SK-N-SH treated with all-trans-retinoic acid at 6 μM for 48 hours (cell line): ENCODE measurements around the gene AFAP1.

ENCODE experiments used
- ATAC-seq: fragments of 200-7000 bp; cut with Tn5 transposase; 3 replicates; pipeline ENCODE4 v1.9.1; 2020; ENCODE audit warnings: mild to moderate bottlenecking, moderate library complexity
- ARNTL ChIP-seq: fragments of 450-650 bp; formaldehyde crosslinking; IDR thresholded peaks from 2 replicates; pipeline ENCODE4 v1.5.0; 2020; ENCODE audit warnings: low read depth, mild to moderate bottlenecking, moderate library complexity, borderline replicate concordance
- BACH2 ChIP-seq: fragments of 250-450 bp; sonication (Bioruptor Pico); IDR thresholded peaks from 2 replicates; pipeline ENCODE4 v1.9.0; 2021; ENCODE audit warnings: mild to moderate bottlenecking, borderline replicate concordance
- CSDC2 ChIP-seq: fragments of 250-450 bp; sonication (Bioruptor Pico); IDR thresholded peaks from 2 replicates; pipeline ENCODE4 v1.5.0; 2020; ENCODE audit warnings: mild to moderate bottlenecking, moderate library complexity
- ESRRG ChIP-seq: fragments of 250-450 bp; sonication (Bioruptor Pico); IDR thresholded peaks from 2 replicates; pipeline ENCODE4 v1.6.1; 2021; ENCODE audit warnings: mild to moderate bottlenecking
- GLIS3 ChIP-seq: fragments of 250-450 bp; sonication (Bioruptor Pico); IDR thresholded peaks from 2 replicates; pipeline ENCODE4 v1.5.0; 2020; ENCODE audit warnings: mild to moderate bottlenecking, moderate library complexity
- ISL1 ChIP-seq: fragments of 250-450 bp; sonication (Bioruptor Pico); IDR thresholded peaks from 2 replicates; pipeline ENCODE4 v2.1.2; 2022; ENCODE audit warnings: mild to moderate bottlenecking, moderate library complexity
- PPARA ChIP-seq: fragments of 250-450 bp; sonication (Bioruptor Pico); IDR thresholded peaks from 2 replicates; pipeline ENCODE4 v1.5.0; 2020; ENCODE audit warnings: mild to moderate bottlenecking, borderline replicate concordance
- RARB ChIP-seq: fragments of 250-450 bp; sonication (Bioruptor Pico); IDR thresholded peaks from 2 replicates; pipeline ENCODE4 v1.8.0; 2021; ENCODE audit warnings: mild to moderate bottlenecking, moderate library complexity
- TCF4 ChIP-seq: fragments of 250-450 bp; sonication (Bioruptor Pico); IDR thresholded peaks from 2 replicates; pipeline ENCODE4 v1.8.0; 2021; ENCODE audit warnings: mild to moderate bottlenecking, moderate library complexity, borderline replicate concordance
- TOX ChIP-seq: fragments of 250-450 bp; sonication (Bioruptor Pico); IDR thresholded peaks from 2 replicates; pipeline ENCODE4 v1.8.0; 2021; ENCODE audit warnings: mild to moderate bottlenecking, moderate library complexity, borderline replicate concordance
- ZC3H10 ChIP-seq: fragments of 250-450 bp; sonication (Bioruptor Pico); IDR thresholded peaks from 2 replicates; pipeline ENCODE4 v1.5.1; 2021; ENCODE audit warnings: mild to moderate bottlenecking, moderate library complexity
- ZFP3 ChIP-seq: fragments of 250-450 bp; sonication (Bioruptor Pico); IDR thresholded peaks from 2 replicates; pipeline ENCODE4 v1.5.0; 2020; ENCODE audit warnings: mild to moderate bottlenecking, moderate library complexity
- ZFP30 ChIP-seq: fragments of 450-650 bp; formaldehyde crosslinking; IDR thresholded peaks from 2 replicates; pipeline ENCODE4 v1.5.0; 2022; ENCODE audit warnings: mild to moderate bottlenecking, moderate library complexity
- ZNF565 ChIP-seq: fragments of 450-650 bp; formaldehyde crosslinking; conservative IDR thresholded peaks from 2 replicates; pipeline ENCODE4 v1.5.0; 2020; ENCODE audit warnings: low read depth, mild to moderate bottlenecking, moderate library complexity
- ZNF70 ChIP-seq: fragments of 450-650 bp; formaldehyde crosslinking; IDR thresholded peaks from 2 replicates; pipeline ENCODE4 v1.5.0; 2020; ENCODE audit warnings: mild to moderate bottlenecking, moderate library complexity
- TF ChIP-seq, protein P1 (sequence below): fragments of 250-450 bp; sonication (Bioruptor Pico); IDR thresholded peaks from 2 replicates; pipeline ENCODE4 v1.5.1; 2020; ENCODE audit warnings: low read depth, mild to moderate bottlenecking, moderate library complexity
- TF ChIP-seq, protein P2 (sequence below): fragments of 250-450 bp; sonication (Bioruptor Pico); IDR thresholded peaks from 2 replicates; pipeline ENCODE4 v1.8.0; 2021; ENCODE audit warnings: low read depth, mild to moderate bottlenecking, moderate library complexity, borderline replicate concordance
- TF ChIP-seq, protein P3 (sequence below): fragments of 250-450 bp; sonication (Bioruptor Pico); IDR thresholded peaks from 2 replicates; pipeline ENCODE4 v1.8.0; 2020; ENCODE audit warnings: mild to moderate bottlenecking, moderate library complexity, borderline replicate concordance
- TF ChIP-seq, protein P4 (sequence below): fragments of 250-450 bp; sonication (Bioruptor Pico); IDR thresholded peaks from 2 replicates; pipeline ENCODE4 v1.5.1; 2021; ENCODE audit warnings: mild to moderate bottlenecking, moderate library complexity
- TF ChIP-seq, protein P5 (sequence below): fragments of 250-450 bp; sonication (Bioruptor Pico); IDR thresholded peaks from 2 replicates; pipeline ENCODE4 v1.5.0; 2020; ENCODE audit warnings: mild to moderate bottlenecking, moderate library complexity

Gene AFAP1

GRCh38 chr4:7812231-7812857, 127.3 kb downstream of the AFAP1 start (continued):
- TF ChIP-seq, protein P1, sequence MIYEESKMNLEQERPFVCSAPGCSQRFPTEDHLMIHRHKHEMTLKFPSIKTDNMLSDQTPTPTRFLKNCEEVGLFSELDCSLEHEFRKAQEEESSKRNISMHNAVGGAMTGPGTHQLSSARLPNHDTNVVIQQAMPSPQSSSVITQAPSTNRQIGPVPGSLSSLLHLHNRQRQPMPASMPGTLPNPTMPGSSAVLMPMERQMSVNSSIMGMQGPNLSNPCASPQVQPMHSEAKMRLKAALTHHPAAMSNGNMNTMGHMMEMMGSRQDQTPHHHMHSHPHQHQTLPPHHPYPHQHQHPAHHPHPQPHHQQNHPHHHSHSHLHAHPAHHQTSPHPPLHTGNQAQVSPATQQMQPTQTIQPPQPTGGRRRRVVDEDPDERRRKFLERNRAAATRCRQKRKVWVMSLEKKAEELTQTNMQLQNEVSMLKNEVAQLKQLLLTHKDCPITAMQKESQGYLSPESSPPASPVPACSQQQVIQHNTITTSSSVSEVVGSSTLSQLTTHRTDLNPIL (CRISPR knock-in tag), result no peak
- TF ChIP-seq RARB (no peak), ZC3H10 (CRISPR knock-in tag) (no peak), ZNF70 (CRISPR knock-in tag) (no peak), TCF4 (CRISPR knock-in tag) (no peak), ZNF565 (CRISPR knock-in tag) (no peak), ESRRG (no peak), TOX (CRISPR knock-in tag) (no peak)

GRCh38 chr4:7811536-7812191, 128.0 kb downstream of the AFAP1 start:
- ATAC-seq, result no peak
- TF ChIP-seq ZFP3 (no peak), ZNF565 (CRISPR knock-in tag) (no peak), CSDC2 (CRISPR knock-in tag) (no peak), ISL1 (CRISPR knock-in tag) (no peak), RARB (no peak), ARNTL (CRISPR knock-in tag) (no peak), ZC3H10 (CRISPR knock-in tag) (no peak), GLIS3 (no peak), TOX (CRISPR knock-in tag) (no peak), PPARA (CRISPR knock-in tag) (no peak), ZNF70 (CRISPR knock-in tag) (no peak), ESRRG (no peak), TCF4 (CRISPR knock-in tag) (no peak), BACH2 (CRISPR knock-in tag) (no peak), ZFP30 (no peak)
- TF ChIP-seq, protein P2, sequence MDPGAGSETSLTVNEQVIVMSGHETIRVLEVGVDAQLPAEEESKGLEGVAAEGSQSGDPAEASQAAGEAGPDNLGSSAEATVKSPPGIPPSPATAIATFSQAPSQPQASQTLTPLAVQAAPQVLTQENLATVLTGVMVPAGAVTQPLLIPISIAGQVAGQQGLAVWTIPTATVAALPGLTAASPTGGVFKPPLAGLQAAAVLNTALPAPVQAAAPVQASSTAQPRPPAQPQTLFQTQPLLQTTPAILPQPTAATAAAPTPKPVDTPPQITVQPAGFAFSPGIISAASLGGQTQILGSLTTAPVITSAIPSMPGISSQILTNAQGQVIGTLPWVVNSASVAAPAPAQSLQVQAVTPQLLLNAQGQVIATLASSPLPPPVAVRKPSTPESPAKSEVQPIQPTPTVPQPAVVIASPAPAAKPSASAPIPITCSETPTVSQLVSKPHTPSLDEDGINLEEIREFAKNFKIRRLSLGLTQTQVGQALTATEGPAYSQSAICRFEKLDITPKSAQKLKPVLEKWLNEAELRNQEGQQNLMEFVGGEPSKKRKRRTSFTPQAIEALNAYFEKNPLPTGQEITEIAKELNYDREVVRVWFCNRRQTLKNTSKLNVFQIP (CRISPR knock-in tag), result no peak
- TF ChIP-seq, protein P3, sequence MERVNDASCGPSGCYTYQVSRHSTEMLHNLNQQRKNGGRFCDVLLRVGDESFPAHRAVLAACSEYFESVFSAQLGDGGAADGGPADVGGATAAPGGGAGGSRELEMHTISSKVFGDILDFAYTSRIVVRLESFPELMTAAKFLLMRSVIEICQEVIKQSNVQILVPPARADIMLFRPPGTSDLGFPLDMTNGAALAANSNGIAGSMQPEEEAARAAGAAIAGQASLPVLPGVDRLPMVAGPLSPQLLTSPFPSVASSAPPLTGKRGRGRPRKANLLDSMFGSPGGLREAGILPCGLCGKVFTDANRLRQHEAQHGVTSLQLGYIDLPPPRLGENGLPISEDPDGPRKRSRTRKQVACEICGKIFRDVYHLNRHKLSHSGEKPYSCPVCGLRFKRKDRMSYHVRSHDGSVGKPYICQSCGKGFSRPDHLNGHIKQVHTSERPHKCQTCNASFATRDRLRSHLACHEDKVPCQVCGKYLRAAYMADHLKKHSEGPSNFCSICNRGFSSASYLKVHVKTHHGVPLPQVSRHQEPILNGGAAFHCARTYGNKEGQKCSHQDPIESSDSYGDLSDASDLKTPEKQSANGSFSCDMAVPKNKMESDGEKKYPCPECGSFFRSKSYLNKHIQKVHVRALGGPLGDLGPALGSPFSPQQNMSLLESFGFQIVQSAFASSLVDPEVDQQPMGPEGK (CRISPR knock-in tag), result no peak
- TF ChIP-seq, protein P4, sequence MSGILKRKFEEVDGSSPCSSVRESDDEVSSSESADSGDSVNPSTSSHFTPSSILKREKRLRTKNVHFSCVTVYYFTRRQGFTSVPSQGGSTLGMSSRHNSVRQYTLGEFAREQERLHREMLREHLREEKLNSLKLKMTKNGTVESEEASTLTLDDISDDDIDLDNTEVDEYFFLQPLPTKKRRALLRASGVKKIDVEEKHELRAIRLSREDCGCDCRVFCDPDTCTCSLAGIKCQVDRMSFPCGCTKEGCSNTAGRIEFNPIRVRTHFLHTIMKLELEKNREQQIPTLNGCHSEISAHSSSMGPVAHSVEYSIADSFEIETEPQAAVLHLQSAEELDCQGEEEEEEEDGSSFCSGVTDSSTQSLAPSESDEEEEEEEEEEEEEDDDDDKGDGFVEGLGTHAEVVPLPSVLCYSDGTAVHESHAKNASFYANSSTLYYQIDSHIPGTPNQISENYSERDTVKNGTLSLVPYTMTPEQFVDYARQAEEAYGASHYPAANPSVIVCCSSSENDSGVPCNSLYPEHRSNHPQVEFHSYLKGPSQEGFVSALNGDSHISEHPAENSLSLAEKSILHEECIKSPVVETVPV (CRISPR knock-in tag), result no peak
- TF ChIP-seq, protein P5, sequence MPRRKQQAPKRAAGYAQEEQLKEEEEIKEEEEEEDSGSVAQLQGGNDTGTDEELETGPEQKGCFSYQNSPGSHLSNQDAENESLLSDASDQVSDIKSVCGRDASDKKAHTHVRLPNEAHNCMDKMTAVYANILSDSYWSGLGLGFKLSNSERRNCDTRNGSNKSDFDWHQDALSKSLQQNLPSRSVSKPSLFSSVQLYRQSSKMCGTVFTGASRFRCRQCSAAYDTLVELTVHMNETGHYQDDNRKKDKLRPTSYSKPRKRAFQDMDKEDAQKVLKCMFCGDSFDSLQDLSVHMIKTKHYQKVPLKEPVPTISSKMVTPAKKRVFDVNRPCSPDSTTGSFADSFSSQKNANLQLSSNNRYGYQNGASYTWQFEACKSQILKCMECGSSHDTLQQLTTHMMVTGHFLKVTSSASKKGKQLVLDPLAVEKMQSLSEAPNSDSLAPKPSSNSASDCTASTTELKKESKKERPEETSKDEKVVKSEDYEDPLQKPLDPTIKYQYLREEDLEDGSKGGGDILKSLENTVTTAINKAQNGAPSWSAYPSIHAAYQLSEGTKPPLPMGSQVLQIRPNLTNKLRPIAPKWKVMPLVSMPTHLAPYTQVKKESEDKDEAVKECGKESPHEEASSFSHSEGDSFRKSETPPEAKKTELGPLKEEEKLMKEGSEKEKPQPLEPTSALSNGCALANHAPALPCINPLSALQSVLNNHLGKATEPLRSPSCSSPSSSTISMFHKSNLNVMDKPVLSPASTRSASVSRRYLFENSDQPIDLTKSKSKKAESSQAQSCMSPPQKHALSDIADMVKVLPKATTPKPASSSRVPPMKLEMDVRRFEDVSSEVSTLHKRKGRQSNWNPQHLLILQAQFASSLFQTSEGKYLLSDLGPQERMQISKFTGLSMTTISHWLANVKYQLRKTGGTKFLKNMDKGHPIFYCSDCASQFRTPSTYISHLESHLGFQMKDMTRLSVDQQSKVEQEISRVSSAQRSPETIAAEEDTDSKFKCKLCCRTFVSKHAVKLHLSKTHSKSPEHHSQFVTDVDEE (CRISPR knock-in tag), result no peak
- TF ChIP-seq, protein P1 (CRISPR knock-in tag), result no peak
